Lower leg skin (tissue), 3 donors: ENCODE data around the gene HBG2.

Experiments
- POLR2A ChIP-seq, 2 donors: fragments of 450-650 bp; IDR thresholded peaks; one replicate each; pipeline ENCODE4 v1.6.1; 2016 to 2017; ENCODE audit warnings: antibody characterized with exemption in 2 of 2, mild to moderate bottlenecking in 1 of 2, moderate library complexity in 1 of 2
- TF ChIP-seq, protein P1 (sequence below), 3 donors: fragments of 450-650 bp; IDR thresholded peaks; one replicate each; pipeline ENCODE4 v1.5.1; 2016; ENCODE audit warnings: antibody characterized with exemption in 3 of 3, mild to moderate bottlenecking in 3 of 3, moderate library complexity in 2 of 3

DNA sequence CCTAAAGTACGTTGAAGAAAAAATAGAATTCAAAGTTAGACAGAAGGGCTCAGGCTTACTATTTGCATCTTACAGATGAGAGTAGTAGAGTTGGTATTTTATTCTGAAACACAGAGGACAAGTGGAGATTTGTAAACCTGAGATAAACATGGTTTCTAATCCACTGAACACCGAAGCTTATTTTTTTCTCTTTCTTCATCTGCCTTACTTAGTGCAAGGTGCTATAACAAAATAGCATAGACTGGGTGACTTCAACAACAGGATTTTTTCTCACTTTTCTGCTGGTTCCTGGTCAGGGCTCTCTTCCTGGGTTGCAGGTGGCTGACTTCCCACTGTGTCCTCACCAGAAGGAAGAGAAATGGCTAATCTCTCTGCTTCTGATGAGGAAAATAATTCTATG is 2.8 kb downstream of the HBG2 start:
- TF ChIP-seq, protein P1, sequence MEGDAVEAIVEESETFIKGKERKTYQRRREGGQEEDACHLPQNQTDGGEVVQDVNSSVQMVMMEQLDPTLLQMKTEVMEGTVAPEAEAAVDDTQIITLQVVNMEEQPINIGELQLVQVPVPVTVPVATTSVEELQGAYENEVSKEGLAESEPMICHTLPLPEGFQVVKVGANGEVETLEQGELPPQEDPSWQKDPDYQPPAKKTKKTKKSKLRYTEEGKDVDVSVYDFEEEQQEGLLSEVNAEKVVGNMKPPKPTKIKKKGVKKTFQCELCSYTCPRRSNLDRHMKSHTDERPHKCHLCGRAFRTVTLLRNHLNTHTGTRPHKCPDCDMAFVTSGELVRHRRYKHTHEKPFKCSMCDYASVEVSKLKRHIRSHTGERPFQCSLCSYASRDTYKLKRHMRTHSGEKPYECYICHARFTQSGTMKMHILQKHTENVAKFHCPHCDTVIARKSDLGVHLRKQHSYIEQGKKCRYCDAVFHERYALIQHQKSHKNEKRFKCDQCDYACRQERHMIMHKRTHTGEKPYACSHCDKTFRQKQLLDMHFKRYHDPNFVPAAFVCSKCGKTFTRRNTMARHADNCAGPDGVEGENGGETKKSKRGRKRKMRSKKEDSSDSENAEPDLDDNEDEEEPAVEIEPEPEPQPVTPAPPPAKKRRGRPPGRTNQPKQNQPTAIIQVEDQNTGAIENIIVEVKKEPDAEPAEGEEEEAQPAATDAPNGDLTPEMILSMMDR (IDR thresholded peaks at IDR 0.05): no peak
- no peak for TF ChIP-seq POLR2A (IDR thresholded peaks at IDR 0.05)
